ENCODE results near the gene CFAP43. TPM values are rescaled to one million over a fixed set of nuclear protein-coding genes. Genes with fewer than 3 reads are reported as not detected.

Gene CFAP43
- total and polyA plus RNA-seq, 9 of the 15 experiments (the other 6 are each of a cell fraction or from before 2014, with no cell fraction given) = 0.07 to 0.86 (median 0.11) TPM; not detected in 1

DNA sequence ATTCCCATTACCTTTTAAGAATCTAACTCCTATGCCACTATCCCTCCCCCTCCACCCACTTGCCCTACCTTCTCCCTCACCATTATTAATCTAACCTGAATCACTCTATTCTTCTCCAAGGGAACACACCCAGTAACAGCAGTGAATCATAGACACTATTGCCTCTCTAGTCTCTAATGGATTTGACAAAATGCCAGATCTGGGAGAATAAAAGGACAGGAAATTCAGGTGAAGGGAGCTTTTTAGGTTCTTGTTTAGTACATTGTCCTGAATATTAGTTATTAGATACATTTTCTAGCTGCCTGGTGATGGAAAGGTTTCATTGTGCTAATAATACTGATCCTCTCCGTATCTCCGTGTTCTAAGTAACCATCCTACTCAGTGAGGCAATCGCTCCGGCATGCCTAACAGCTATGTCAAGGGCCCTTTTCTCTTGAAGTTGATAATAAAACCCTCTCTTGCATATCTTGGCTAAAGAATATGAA, 114.3 kb downstream of the CFAP43 start:
- no peak for ATAC-seq
- Histone ChIP-seq H3K4me3 (no peak overlapping the region), H3K4me2 (ENCODE audit: insufficient read depth, low read length) (no peak overlapping the region), H2AFZ (ENCODE audit: low read depth, low read length) (no peak overlapping the region), H3K27me3 (ENCODE audit: control insufficient read depth in 2 of 2, insufficient read depth in 2 of 2, low read length in 2 of 2) (no peaks in the 10 kb centered on the region; a peak in 1 of 5 replicates), H3K27ac (ENCODE audit: extremely low read depth, low read depth, low read length) (no peak overlapping the region), H3K79me2 (ENCODE audit: control insufficient read depth, insufficient read depth, low read length) (peaks cover 3% of the 10 kb centered on the region; the same call in 1 of the 3 replicates), H3K36me3 (ENCODE audit: control insufficient read depth, insufficient read depth, low read length) (no peaks in the 10 kb centered on the region), H3K9ac (ENCODE audit: insufficient read depth in 1 of 2, low read depth in 2 of 2, low read length in 2 of 2) (no peak overlapping the region), H4K20me1 (replicated peaks; ENCODE audit: control insufficient read depth, insufficient read depth, low read length) (no peaks in the 10 kb centered on the region), H3K4me1 (replicated peaks in 1 of 2; ENCODE audit: control insufficient read depth in 2 of 2, insufficient read depth in 2 of 2, low read length in 2 of 2) (peaks cover 0 to 7% of the 10 kb centered on the region in 2 experiments; a peak in 1 of 5 replicates), H3K9me1 (ENCODE audit: control insufficient read depth, insufficient read depth, low read length) (no peaks in the 10 kb centered on the region), H3K9me3 (replicated peaks; ENCODE audit: control insufficient read depth, insufficient read depth, low read depth, low read length) (no peaks in the 10 kb centered on the region)
- DNase-seq (ENCODE audit: extremely low read depth in 1 of 4, low spot score in 3 of 4) = no peak
- ChIA-PET CTCF (ENCODE audit: low intra/inter-chr PET ratio) (interaction anchor here (0.5 kb wide), 1 partner anchor 168 kb away, joined by 3 read pairs; no protein-coding TSS in a partner anchor), POLR2A (no interaction called here)
- in situ Hi-C loops (cut with MboI) (no loop called here), intact Hi-C loops (cut with micrococcal nuclease) (no loop called here)
- WGBS (ENCODE audit: insufficient coverage, low coverage, missing lambda C conversion rate) = 63% methylated on average over 4 of the region's 4 CpGs
- TF ChIP-seq ZNF75A (CRISPR knock-in tag; IDR thresholded peaks at IDR 0.05) = no peak
- TF ChIP-seq, protein P1, sequence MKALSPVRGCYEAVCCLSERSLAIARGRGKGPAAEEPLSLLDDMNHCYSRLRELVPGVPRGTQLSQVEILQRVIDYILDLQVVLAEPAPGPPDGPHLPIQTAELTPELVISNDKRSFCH (CRISPR knock-in tag; IDR thresholded peaks at IDR 0.05) = no peak
- TF ChIP-seq, protein P1 (tag; IDR thresholded peaks at IDR 0.05) = no peak
- TF ChIP-seq, protein P2, sequence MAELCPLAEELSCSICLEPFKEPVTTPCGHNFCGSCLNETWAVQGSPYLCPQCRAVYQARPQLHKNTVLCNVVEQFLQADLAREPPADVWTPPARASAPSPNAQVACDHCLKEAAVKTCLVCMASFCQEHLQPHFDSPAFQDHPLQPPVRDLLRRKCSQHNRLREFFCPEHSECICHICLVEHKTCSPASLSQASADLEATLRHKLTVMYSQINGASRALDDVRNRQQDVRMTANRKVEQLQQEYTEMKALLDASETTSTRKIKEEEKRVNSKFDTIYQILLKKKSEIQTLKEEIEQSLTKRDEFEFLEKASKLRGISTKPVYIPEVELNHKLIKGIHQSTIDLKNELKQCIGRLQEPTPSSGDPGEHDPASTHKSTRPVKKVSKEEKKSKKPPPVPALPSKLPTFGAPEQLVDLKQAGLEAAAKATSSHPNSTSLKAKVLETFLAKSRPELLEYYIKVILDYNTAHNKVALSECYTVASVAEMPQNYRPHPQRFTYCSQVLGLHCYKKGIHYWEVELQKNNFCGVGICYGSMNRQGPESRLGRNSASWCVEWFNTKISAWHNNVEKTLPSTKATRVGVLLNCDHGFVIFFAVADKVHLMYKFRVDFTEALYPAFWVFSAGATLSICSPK (IDR thresholded peaks at IDR 0.05; ENCODE audit: borderline replicate concordance) = no peak
- FAIRE-seq = no peak
- no TSS peak for BruUV-seq (replicated peaks)
